Stomach (tissue), 4 donors: ENCODE results near the gene TGM3.

Experiments
- CTCF ChIP-seq, 7 experiments: fragments of 450-650 bp in 4 of 7; fragments of 200-600 bp in 3 of 7; sonication (generic) in 3 of 7; IDR thresholded peaks; one replicate each; pipeline ENCODE4 v1.5.1; 2016 to 2019; ENCODE audit warnings: antibody characterized with exemption in 7 of 7, control low read depth in 2 of 7, mild to moderate bottlenecking in 1 of 7
- POLR2A ChIP-seq, 4 donors: fragments of 450-650 bp; IDR thresholded peaks; one replicate each; pipeline ENCODE4 v1.6.1; 2016; ENCODE audit warnings: antibody characterized with exemption in 4 of 4, control low read depth in 2 of 4, mild to moderate bottlenecking in 1 of 4, moderate library complexity in 1 of 4

GRCh38 chr20:2316847-2317495 is 21.2 kb downstream of the TGM3 start:
- TF ChIP-seq POLR2A (IDR thresholded peaks at IDR 0.05), result no peak
- TF ChIP-seq CTCF (IDR thresholded peaks at IDR 0.05), result no peak
